ENCODE results near the gene LMX1B.
A peak's percentile ranks its signal among the peaks of the same experiment; 100 is the strongest.

Gene LMX1B

DNA sequence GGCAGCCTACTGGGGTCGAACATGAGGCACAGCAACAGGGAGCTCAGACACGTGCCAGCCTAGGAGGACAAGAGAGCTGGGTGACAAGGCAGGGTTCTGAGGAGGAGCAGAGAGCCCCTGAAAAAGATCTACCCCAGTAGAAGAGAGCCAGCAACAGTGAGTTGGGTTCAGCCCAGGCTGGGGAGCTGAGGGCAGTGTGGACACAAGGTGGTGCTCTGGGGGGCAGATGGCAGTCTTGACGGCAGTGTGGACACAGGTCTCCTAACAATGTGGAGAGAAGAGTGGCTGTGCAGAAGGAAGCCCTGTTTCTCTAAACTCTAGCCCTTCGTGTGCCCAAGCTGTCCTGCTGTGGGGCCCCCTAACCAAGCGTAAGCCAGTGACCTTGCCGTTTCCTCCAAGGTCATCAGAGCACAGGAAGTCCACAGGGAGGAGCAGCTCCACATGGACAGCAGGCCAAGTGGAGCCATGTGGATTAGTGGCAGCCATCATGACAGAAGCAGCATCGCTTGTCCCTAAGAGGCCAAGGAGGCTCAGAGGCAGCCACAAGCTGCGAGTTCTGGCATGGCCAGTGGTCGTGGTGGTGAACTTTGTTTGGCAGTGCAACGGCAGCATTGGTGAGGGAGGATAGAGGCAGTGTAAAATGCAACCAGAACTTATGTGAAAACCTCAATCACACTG, 25.1 kb upstream of the LMX1B start:
- DNase-seq (ENCODE audit: low read depth) = no peak

DNA sequence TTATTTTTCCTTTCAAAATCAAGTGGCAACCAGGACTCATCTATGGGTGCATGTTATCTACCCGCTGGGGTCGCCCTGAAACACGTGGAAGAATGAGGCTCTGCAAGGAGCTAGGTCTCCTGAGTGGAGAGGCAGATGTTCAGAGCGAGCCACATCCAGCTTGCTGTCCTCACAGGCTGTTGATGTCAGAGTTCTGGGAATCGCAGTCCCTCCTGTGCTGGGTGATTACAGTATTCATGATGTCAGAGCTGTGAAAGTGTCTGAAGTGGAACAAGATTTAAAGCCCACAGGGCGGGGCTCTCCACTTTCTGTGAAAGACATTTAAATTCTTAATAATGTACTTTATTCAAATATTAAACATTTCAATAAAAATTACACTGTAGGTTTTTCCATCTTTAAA, 24.4 kb upstream of the LMX1B start:
- no peak overlapping the region for H3K4me3 ChIP-seq (ENCODE audit: control insufficient read depth, low read depth, low read length)
- no peak for DNase-seq (ENCODE audit: low read depth)
- TF ChIP-seq CTCF (conservative IDR thresholded peaks at IDR 0.05; ENCODE audit: control insufficient read depth, insufficient read depth, low read depth, low read length) = no peak

More for the DNA sequence above, 25.1 kb upstream of the LMX1B start:
- TF ChIP-seq CTCF (conservative IDR thresholded peaks at IDR 0.05; ENCODE audit: control insufficient read depth, insufficient read depth, low read depth, low read length) = no peak
- H3K4me3 ChIP-seq (ENCODE audit: control insufficient read depth, low read depth, low read length) = no peak overlapping the region

DNA sequence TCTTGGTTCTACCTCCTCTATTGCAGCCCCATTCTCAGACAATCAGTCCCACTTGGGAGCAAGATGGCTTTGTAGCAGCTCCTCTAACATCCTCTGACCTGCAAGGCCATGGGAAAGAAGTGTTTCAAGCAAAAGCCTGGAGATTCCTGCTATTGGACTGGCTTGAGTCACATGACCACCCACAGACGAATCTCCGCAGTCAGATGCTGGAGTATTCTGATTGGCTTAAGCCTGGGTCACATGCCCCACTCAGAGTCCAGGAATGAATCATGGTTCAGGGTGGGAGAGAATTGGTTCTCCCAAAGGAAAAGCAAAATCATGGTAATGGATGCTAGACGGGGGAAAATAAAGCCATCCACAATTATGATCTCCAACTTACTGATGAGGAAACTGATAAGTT, 22.6 kb upstream of the LMX1B start:
- no peak overlapping the region for H3K4me3 ChIP-seq (ENCODE audit: control insufficient read depth, low read depth, low read length)
- TF ChIP-seq CTCF (conservative IDR thresholded peaks at IDR 0.05; ENCODE audit: control insufficient read depth, insufficient read depth, low read depth, low read length) = no peak
- peak; percentile 32 for DNase-seq (ENCODE audit: low read depth)

DNA sequence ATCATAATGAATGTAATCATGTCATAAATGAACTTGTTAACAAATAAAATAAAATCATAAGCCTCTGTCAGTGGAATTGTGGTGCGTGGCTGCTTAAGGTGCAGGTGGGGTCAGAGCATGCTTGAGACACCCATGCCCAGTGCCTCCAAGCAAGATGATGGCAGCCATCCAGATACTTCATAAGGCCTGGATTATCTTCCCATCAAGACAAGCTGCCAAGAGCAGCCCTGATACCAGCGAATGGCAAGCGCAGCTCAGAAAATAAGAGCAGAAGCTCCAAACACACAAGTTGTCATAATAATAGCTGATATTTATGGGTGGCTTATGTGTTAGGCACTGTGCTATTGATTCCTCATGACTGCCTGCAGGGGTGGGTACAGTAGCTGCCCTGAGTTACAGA, 21.8 kb upstream of the LMX1B start:
- no peak for TF ChIP-seq CTCF (conservative IDR thresholded peaks at IDR 0.05; ENCODE audit: control insufficient read depth, insufficient read depth, low read depth, low read length)
- no peak overlapping the region for H3K4me3 ChIP-seq (ENCODE audit: control insufficient read depth, low read depth, low read length)
- DNase-seq (ENCODE audit: low read depth) = no peak

DNA sequence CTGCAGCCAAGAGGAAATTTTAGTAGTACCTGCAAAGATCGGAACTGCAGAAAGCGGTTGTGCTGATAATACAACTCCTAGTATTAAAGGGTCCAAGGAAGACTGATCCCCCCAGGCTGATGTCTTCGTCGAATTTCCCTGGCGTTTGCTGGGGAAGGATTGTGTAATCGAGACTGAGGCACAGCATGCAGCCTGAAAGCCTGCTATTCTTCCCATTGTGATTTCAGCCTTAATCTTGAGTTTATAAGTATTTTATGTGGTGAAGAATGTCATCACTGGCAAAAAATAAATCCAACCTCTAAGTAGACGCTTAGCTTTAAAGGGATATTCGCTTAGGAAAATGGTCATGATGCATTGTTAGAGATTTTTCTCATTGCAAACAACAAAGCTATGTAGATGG, 21.3 kb upstream of the LMX1B start:
- no peak for TF ChIP-seq CTCF (conservative IDR thresholded peaks at IDR 0.05; ENCODE audit: control insufficient read depth, insufficient read depth, low read depth, low read length)
- no peak for DNase-seq (ENCODE audit: low read depth)

GRCh38 chr9:126595982-126596381, 17.7 kb upstream of the LMX1B start:
- no peak for TF ChIP-seq CTCF (conservative IDR thresholded peaks at IDR 0.05; ENCODE audit: control insufficient read depth, insufficient read depth, low read depth, low read length)
- H3K4me3 ChIP-seq (ENCODE audit: control insufficient read depth, low read depth, low read length) = no peak overlapping the region
- DNase-seq (ENCODE audit: low read depth) = no peak

More for the DNA sequence above, 21.3 kb upstream of the LMX1B start:
- no peak overlapping the region for H3K4me3 ChIP-seq (ENCODE audit: control insufficient read depth, low read depth, low read length)

Data from fibroblast of mammary gland (primary cell).